Liver (tissue), 3 donors: ENCODE results near the gene OPRL1.
"Not testable (repeated sequence)": the region's sequence is repeated elsewhere in the genome, so short reads cannot be mapped to it uniquely, and the experiment has no call there.

ENCODE experiments used
- EGR1 ChIP-seq, 2 donors: IDR thresholded peaks; 2 replicates each; pipeline ENCODE4 v1.6.1; 2016 to 2018; ENCODE audit warnings: antibody characterized with exemption in 2 of 2, low read depth in 2 of 2
- GABPA ChIP-seq, 2 donors: IDR thresholded peaks in 1 of 2; conservative IDR thresholded peaks in 1 of 2; 2 replicates each; pipeline ENCODE4 v1.6.1; 2016; ENCODE audit warnings: antibody characterized with exemption in 2 of 2, mild to moderate bottlenecking in 1 of 2, moderate library complexity in 1 of 2
- HNF4G ChIP-seq: IDR thresholded peaks from 2 replicates; pipeline ENCODE4 v1.6.1; 2016; ENCODE audit warnings: antibody characterized with exemption
- RXRA ChIP-seq, 2 donors: IDR thresholded peaks; 2 replicates each; pipeline ENCODE4 v1.6.1; 2017 to 2018; ENCODE audit warnings: antibody characterized with exemption in 2 of 2, mild to moderate bottlenecking in 1 of 2
- SP1 ChIP-seq: IDR thresholded peaks from 2 replicates; pipeline ENCODE4 v1.6.1; 2018; ENCODE audit warnings: antibody characterized with exemption, mild to moderate bottlenecking
- TAF1 ChIP-seq: conservative IDR thresholded peaks from 2 replicates; pipeline ENCODE4 v1.6.1; 2016; ENCODE audit warnings: antibody characterized with exemption, mild to moderate bottlenecking
- YY1 ChIP-seq: IDR thresholded peaks from 2 replicates; pipeline ENCODE4 v1.6.1; 2016; ENCODE audit warnings: antibody characterized with exemption, mild to moderate bottlenecking
- TF ChIP-seq, protein P1 (sequence below): fragments of 150-350 bp; IDR thresholded peaks from 2 replicates; pipeline ENCODE4 v1.5.1; 2017; ENCODE audit warnings: improper control_type of control experiment, low read depth, low read length; ENCODE audit not compliant: missing input control
- TF ChIP-seq, protein P2 (sequence below): IDR thresholded peaks from 2 replicates; pipeline ENCODE4 v1.6.1; 2016; ENCODE audit warnings: antibody characterized with exemption, mild to moderate bottlenecking
- TF ChIP-seq, protein P3 (sequence below): IDR thresholded peaks from 2 replicates; pipeline ENCODE4 v1.6.1; 2016; ENCODE audit warnings: antibody characterized with exemption
- TF ChIP-seq, protein P4 (sequence below): IDR thresholded peaks from 2 replicates; pipeline ENCODE4 v1.6.1; 2016; ENCODE audit warnings: antibody characterized with exemption
- donor health status: healthy.
- donor health status: healthy.

DNA sequence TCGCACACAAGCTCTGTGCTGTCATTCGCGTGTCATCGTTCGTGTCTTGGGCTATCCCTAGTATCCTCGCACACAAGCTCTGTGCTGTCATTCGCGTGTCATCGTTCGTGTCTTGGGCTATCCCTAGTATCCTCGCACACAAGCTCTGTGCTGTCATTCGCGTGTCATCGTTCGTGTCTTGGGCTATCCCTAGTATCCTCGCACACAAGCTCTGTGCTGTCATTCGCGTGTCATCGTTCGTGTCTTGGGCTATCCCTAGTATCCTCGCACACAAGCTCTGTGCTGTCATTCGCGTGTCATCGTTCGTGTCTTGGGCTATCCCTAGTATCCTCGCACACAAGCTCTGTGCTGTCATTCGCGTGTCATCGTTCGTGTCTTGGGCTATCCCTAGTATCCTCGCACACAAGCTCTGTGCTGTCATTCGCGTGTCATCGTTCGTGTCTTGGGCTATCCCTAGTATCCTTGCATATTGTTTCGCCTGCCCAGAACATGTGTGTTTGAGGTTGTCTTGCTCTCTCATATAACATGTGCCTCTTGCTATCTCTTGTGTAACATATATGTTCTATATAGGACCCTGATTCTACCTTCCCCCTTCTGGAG is 7.4 kb downstream of the OPRL1 start:
- TF ChIP-seq, protein P1, sequence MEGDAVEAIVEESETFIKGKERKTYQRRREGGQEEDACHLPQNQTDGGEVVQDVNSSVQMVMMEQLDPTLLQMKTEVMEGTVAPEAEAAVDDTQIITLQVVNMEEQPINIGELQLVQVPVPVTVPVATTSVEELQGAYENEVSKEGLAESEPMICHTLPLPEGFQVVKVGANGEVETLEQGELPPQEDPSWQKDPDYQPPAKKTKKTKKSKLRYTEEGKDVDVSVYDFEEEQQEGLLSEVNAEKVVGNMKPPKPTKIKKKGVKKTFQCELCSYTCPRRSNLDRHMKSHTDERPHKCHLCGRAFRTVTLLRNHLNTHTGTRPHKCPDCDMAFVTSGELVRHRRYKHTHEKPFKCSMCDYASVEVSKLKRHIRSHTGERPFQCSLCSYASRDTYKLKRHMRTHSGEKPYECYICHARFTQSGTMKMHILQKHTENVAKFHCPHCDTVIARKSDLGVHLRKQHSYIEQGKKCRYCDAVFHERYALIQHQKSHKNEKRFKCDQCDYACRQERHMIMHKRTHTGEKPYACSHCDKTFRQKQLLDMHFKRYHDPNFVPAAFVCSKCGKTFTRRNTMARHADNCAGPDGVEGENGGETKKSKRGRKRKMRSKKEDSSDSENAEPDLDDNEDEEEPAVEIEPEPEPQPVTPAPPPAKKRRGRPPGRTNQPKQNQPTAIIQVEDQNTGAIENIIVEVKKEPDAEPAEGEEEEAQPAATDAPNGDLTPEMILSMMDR = not testable (repeated sequence)
- TF ChIP-seq, protein P2, sequence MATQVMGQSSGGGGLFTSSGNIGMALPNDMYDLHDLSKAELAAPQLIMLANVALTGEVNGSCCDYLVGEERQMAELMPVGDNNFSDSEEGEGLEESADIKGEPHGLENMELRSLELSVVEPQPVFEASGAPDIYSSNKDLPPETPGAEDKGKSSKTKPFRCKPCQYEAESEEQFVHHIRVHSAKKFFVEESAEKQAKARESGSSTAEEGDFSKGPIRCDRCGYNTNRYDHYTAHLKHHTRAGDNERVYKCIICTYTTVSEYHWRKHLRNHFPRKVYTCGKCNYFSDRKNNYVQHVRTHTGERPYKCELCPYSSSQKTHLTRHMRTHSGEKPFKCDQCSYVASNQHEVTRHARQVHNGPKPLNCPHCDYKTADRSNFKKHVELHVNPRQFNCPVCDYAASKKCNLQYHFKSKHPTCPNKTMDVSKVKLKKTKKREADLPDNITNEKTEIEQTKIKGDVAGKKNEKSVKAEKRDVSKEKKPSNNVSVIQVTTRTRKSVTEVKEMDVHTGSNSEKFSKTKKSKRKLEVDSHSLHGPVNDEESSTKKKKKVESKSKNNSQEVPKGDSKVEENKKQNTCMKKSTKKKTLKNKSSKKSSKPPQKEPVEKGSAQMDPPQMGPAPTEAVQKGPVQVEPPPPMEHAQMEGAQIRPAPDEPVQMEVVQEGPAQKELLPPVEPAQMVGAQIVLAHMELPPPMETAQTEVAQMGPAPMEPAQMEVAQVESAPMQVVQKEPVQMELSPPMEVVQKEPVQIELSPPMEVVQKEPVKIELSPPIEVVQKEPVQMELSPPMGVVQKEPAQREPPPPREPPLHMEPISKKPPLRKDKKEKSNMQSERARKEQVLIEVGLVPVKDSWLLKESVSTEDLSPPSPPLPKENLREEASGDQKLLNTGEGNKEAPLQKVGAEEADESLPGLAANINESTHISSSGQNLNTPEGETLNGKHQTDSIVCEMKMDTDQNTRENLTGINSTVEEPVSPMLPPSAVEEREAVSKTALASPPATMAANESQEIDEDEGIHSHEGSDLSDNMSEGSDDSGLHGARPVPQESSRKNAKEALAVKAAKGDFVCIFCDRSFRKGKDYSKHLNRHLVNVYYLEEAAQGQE = not testable (repeated sequence)
- TF ChIP-seq, protein P3, sequence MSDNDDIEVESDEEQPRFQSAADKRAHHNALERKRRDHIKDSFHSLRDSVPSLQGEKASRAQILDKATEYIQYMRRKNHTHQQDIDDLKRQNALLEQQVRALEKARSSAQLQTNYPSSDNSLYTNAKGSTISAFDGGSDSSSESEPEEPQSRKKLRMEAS = not testable (repeated sequence)
- not testable (repeated sequence) for TF ChIP-seq TAF1; SP1; GABPA (IDR thresholded peaks at IDR 0.05 in 1 of 2, conservative IDR thresholded peaks at IDR 0.05 in 1 of 2); RXRA (IDR thresholded peaks at IDR 0.05); HNF4G; YY1; EGR1 (IDR thresholded peaks at IDR 0.05; ENCODE audit: low read depth in 2 of 2)
- TF ChIP-seq, protein P4, sequence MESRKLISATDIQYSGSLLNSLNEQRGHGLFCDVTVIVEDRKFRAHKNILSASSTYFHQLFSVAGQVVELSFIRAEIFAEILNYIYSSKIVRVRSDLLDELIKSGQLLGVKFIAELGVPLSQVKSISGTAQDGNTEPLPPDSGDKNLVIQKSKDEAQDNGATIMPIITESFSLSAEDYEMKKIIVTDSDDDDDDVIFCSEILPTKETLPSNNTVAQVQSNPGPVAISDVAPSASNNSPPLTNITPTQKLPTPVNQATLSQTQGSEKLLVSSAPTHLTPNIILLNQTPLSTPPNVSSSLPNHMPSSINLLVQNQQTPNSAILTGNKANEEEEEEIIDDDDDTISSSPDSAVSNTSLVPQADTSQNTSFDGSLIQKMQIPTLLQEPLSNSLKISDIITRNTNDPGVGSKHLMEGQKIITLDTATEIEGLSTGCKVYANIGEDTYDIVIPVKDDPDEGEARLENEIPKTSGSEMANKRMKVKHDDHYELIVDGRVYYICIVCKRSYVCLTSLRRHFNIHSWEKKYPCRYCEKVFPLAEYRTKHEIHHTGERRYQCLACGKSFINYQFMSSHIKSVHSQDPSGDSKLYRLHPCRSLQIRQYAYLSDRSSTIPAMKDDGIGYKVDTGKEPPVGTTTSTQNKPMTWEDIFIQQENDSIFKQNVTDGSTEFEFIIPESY = not testable (repeated sequence)
